Measurements from ENCODE around the gene PMVK. TPM values are rescaled to one million over a fixed set of nuclear protein-coding genes. Genes with fewer than 3 reads are reported as not detected.
A peak's percentile ranks its signal among the peaks of the same experiment; 100 is the strongest.

The PMVK gene
- total and polyA plus RNA-seq, 4 donors, result 18.4 to 48.8 (median 43.4) TPM

- no peak overlapping the region for H3K27ac ChIP-seq (ENCODE audit: low read depth in 1 of 2, low read length in 1 of 2)
- H3K27me3 ChIP-seq (ENCODE audit: control insufficient read depth in 3 of 3, insufficient read depth in 3 of 3, low read length in 2 of 3), result no peaks in the 10 kb centered on the region
- TF ChIP-seq CTCF (IDR thresholded peaks at IDR 0.05; ENCODE audit: control extremely low read depth, extremely low read depth), result no peak
- ATAC-seq (ENCODE audit: insufficient read depth, low FRiP score) (no peak), DNase-seq (no peak)
- WGBS, 2 donors, result 82 to 88% methylated on average over 10 of the region's 10 CpGs
- H3K9me3 ChIP-seq (ENCODE audit: control insufficient read depth in 4 of 4, insufficient read depth in 3 of 4, low read length in 3 of 4), result no peaks in the 10 kb centered on the region
- peaks cover 0 to 27% (median 5%) of the 10 kb centered on the region in 5 donors for H3K4me1 ChIP-seq (ENCODE audit: control insufficient read depth in 5 of 5, insufficient read depth in 5 of 5, low read length in 5 of 5)
- H3K9ac ChIP-seq (ENCODE audit: insufficient read depth in 1 of 2, low read length in 2 of 2), result no peak overlapping the region
- no peak overlapping the region for H3K4me3 ChIP-seq
- H3K36me3 ChIP-seq (ENCODE audit: control insufficient read depth in 4 of 4, insufficient read depth in 4 of 4, low read length in 4 of 4), result no peaks in the 10 kb centered on the region
These were observed 54.5 kb downstream of the PMVK start for GRCh38 chr1:154881820-154882535.

GRCh38 chr1:154880671-154881070 is 55.8 kb downstream of the PMVK start:
- no peak overlapping the region for H3K27ac ChIP-seq (ENCODE audit: low read depth in 1 of 2, low read length in 1 of 2)
- DNase-seq (peak in 2 of 3 donors; percentile 35 to 50), ATAC-seq (ENCODE audit: insufficient read depth, low FRiP score) (no peak)
- H3K9ac ChIP-seq (ENCODE audit: insufficient read depth in 1 of 2, low read length in 2 of 2), result no peak overlapping the region
- WGBS, 2 donors, result 72 to 92% methylated on average over 5 of the region's 5 CpGs
- TF ChIP-seq CTCF (IDR thresholded peaks at IDR 0.05; ENCODE audit: control extremely low read depth, extremely low read depth), result no peak
- H3K9me3 ChIP-seq (ENCODE audit: control insufficient read depth in 4 of 4, insufficient read depth in 3 of 4, low read length in 3 of 4), result no peaks in the 10 kb centered on the region
- H3K4me1 ChIP-seq (ENCODE audit: control insufficient read depth in 5 of 5, insufficient read depth in 5 of 5, low read length in 5 of 5), result peaks cover 0 to 14% (median 5%) of the 10 kb centered on the region in 5 donors
- H3K36me3 ChIP-seq (ENCODE audit: control insufficient read depth in 4 of 4, insufficient read depth in 4 of 4, low read length in 4 of 4), result no peaks in the 10 kb centered on the region
- H3K27me3 ChIP-seq (ENCODE audit: control insufficient read depth in 3 of 3, insufficient read depth in 3 of 3, low read length in 2 of 3), result no peaks in the 10 kb centered on the region
- no peak overlapping the region for H3K4me3 ChIP-seq

GRCh38 chr1:154879038-154879421 is 57.5 kb downstream of the PMVK start:
- H3K4me3 ChIP-seq, result no peak overlapping the region
- ATAC-seq (ENCODE audit: insufficient read depth, low FRiP score), result no peak
- no peak for DNase-seq

More at GRCh38 chr1:154879038-154879421, 57.5 kb downstream of the PMVK start:
- H3K9ac ChIP-seq (ENCODE audit: insufficient read depth in 1 of 2, low read length in 2 of 2), result no peak overlapping the region
- no peaks in the 10 kb centered on the region for H3K9me3 ChIP-seq (ENCODE audit: control insufficient read depth in 4 of 4, insufficient read depth in 3 of 4, low read length in 3 of 4)
- H3K27ac ChIP-seq (ENCODE audit: low read depth in 1 of 2, low read length in 1 of 2), result no peak overlapping the region
- H3K27me3 ChIP-seq (ENCODE audit: control insufficient read depth in 3 of 3, insufficient read depth in 3 of 3, low read length in 2 of 3), result no peaks in the 10 kb centered on the region
- no peaks in the 10 kb centered on the region for H3K36me3 ChIP-seq (ENCODE audit: control insufficient read depth in 4 of 4, insufficient read depth in 4 of 4, low read length in 4 of 4)
- TF ChIP-seq CTCF (IDR thresholded peaks at IDR 0.05; ENCODE audit: control extremely low read depth, extremely low read depth), result no peak
- H3K4me1 ChIP-seq (ENCODE audit: control insufficient read depth in 5 of 5, insufficient read depth in 5 of 5, low read length in 5 of 5), result peaks cover 0 to 3% (median 0%) of the 10 kb centered on the region in 5 donors
- 79 to 88% methylated on average over 16 of the region's 16 CpGs for WGBS, 2 donors

Data from lung (tissue), 12 donors.